GM18867 (cell line): ENCODE data around the gene NHS.
"Not testable (repeated sequence)": the region's sequence is repeated elsewhere in the genome, so short reads cannot be mapped to it uniquely, and the experiment has no call there.

Experiments used
- ATAC-seq: cut with Tn5 transposase; IDR thresholded peaks from one replicate; pipeline ENCODE4 v1.9.1; 2021; ENCODE audit warnings: mild to moderate bottlenecking, moderate library complexity; ENCODE audit not compliant: unreplicated experiment

The NHS gene

DNA sequence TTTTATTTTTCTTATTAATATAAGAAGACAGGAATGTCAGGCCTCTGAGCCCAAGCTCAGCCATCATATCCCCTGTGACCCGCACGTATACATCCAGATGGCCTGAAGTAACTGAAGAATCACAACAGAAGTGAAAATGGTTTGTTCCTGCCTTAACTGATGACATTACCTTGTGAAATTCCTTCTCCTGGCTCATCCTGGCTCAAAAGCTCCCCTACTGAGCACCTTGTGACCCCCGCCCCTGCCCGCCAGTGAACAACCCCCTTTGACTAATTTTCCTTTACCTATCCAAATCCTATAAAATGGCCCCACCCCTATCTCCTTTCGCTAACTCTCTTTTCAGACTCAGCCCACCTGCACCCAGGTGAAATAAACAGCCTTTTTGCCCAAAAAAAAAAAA is 71.3 kb downstream of the NHS start:
- not testable (repeated sequence) for ATAC-seq

DNA sequence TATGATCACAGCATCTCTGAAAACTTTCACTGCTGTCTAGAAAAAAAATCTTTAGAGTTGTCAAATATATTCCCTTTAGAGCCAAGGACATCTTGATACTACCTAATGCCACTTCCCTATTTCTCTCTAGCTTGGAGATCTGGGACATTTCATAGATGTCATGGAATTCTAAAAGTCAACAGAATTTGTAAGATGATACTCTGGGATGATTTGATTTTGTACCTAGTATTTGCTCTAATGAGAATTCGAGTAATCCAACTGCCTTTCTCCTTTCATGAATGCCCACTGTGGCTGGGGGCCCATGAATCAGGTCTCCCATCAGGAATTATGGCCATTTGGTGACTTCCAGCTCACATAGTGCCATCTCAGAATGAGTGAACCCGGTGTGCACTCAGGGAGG is 73.2 kb downstream of the NHS start:
- no peak for ATAC-seq

- ATAC-seq: no peak
Measured at GRCh38 chrX:17449866-17450265, 74.9 kb downstream of the NHS start.

DNA sequence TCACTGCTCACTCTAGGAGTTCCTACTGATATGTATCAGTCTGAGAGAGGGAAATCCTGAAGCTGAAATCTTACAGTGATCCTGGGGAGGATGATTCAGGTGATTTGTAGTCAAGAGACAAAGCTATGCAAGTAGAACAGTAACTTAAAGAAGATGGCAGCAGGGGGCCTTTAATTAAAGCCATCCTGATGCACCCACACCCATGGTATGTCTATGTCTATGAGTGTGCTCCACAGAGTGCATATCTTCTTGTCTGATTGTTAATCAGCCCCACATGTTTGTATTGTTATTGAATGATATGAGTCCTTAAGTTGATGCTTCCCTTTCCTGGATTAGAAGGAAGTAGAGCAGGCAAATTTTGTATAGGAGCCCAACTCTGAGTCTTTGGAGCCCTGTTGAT is 78.8 kb downstream of the NHS start:
- no peak for ATAC-seq

GRCh38 chrX:17456526-17456925 is 81.5 kb downstream of the NHS start:
- ATAC-seq: no peak

- no peak for ATAC-seq
Measured at GRCh38 chrX:17459008-17459611, 84.1 kb downstream of the NHS start.

DNA sequence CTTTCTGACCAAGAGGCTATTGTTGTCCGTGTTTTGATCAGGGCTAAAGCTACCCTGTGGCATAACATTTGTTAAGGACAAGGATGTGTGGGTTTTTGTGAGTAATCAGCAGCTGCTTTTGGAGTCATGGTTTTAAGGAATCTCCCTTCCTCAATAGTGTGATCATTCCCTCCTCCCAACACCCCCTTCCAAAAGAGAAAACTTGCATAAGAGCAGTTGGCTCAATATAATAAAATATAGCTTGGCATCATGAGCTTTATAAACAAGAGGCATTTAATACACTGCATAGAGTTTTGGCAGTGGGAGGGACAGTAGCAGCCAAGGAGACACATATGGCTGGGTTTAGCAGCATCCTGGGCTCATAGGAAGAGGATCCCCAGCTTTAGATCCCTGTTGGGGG is 84.7 kb downstream of the NHS start:
- ATAC-seq: no peak

- ATAC-seq: no peak
Measured at GRCh38 chrX:17462881-17463280, 87.9 kb downstream of the NHS start.

- ATAC-seq: no peak
Measured at GRCh38 chrX:17464194-17464593, 89.2 kb downstream of the NHS start.

DNA sequence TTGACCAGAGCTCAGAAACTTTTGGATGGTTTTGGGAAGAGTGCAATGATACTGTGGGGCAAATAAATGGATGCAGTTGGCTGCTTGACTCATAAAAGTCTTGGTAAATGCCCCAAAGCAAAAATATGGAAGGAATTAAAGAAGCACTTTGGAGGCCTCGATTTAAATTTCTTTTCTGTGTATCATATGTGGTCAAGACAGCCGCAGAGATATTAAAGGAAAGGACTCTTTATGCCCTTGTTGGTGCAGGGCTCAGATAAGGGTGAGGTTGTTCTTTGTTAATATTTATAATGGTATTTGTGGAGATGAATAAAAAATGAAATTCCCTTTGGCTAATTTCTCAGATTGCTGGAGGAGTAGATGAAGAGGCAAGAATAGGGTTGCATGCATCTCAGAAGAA is 90.2 kb downstream of the NHS start:
- no peak for ATAC-seq

DNA sequence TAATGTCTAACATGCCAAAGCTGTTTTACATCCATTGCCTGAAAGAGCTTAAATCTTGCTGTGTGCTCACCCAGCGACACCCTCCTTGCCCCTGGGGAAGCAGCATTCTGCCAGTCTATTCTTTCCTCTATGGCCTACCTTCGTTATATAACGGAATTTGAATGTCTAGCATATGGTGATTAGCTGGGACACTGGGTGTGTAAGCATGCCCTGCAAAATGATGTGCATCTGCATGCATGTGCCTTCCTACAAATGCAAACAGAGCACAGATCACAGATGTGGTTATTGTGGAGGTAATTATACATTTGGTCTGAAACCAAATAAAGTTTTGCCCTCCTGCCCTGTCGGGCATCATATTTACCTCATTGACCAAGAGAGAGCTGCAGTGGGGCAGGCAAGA is 90.8 kb downstream of the NHS start:
- no peak for ATAC-seq

DNA sequence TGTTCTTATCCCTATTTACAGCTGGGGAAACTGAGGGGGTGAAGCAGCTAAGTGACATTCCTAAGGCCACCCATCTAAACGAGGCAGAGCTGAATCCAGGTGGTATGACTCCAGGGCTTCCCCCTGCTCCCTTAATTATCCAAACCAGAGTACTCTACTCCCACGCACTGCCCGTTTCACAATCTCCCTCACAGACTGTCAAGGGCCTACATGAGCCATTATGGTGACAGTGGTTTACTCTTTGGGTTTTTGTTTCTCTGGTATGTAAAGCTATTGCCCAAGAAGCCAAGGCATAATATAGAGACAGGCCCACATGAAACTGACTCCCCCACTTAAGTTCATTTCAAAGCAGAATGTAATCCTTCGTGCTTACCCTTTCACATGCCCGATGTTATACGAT is 95.1 kb downstream of the NHS start:
- no peak for ATAC-seq

GRCh38 chrX:17471121-17471520 is 96.1 kb downstream of the NHS start:
- ATAC-seq: no peak

DNA sequence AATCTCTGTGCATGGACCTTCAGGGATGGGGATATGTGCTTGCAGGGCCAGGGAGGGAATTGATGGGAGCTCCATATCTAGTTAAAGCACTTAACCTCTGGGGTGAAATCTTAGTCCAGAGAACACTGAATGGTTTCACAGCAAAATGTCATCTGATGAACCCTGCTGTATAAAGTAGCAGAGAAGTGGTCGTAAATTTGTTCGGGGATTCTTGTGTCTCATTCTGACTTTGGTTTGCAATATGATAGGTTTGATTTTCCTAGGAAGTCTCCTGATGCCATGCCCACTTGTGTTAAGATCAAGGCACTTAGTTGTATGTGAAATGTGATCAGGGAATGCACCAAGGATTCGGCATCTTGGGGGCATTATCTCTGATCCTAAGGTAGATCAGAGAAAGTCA is 96.9 kb downstream of the NHS start:
- ATAC-seq: no peak

GRCh38 chrX:17472424-17472823 is 97.4 kb downstream of the NHS start:
- no peak for ATAC-seq

- no peak for ATAC-seq
Measured at GRCh38 chrX:17473021-17473420, 98.0 kb downstream of the NHS start.

DNA sequence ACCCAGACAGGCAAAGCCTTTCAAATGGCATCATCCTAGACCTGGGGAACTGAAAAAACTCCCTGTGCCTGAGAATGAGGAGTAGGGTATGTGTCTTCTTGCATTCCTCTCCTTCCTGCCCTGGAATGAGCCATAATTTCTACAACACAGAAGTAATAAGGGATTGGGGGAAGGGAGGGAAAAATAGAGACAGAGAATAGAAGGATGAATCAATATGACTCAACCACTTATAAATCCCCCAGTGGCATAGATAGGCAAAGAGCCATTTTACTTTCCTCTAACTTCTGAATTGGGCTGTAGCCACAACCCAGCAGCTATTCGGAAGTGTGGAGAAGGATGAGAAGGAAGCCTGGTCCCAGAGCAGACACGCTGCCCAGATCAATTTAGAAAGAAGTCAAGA is 99.9 kb downstream of the NHS start:
- no peak for ATAC-seq

- ATAC-seq: no peak
Measured at GRCh38 chrX:17475449-17476217, 100.6 kb downstream of the NHS start.

DNA sequence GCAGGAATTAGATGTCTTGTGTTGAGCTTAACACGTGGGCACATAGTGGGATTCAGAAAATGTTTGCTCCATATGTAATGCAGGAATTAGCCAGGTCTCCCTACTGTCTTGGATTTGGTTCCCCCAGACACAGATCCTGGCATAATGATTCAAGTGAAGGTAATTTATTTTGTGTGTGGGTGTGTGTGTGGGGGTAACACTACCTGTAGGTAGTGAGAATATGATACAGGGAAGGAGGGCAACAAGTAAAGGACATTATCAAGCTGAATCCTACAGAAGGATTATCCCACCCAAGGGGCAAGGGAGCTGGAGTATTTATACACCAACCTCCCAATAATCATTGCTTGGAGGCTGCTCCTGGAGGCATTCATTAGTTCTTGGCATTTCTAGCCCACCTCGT is 101.4 kb downstream of the NHS start:
- ATAC-seq: no peak

DNA sequence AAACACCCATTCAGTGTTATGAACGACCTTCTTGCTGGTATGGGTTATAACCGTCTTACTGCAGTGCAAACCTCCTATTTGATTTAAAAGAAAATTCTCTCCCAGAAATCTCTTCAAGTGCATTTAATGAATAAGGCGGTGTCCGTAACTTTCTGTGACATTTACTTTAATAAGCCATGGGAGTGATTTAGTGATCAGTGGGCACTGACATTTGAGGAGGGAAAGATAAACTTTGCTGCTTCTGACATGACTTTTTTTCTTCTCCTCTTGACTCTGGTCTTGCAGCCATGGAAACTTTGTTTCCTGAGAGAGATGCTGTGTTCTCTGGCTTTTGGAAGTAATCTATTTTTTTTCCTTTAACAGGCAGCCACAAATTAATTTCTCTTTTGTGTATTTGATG is 106.1 kb downstream of the NHS start:
- no peak for ATAC-seq

- no peak for ATAC-seq
Measured at GRCh38 chrX:17484592-17484991, 109.6 kb downstream of the NHS start.

- no peak for ATAC-seq
Measured at GRCh38 chrX:17485391-17485790, 110.4 kb downstream of the NHS start.

DNA sequence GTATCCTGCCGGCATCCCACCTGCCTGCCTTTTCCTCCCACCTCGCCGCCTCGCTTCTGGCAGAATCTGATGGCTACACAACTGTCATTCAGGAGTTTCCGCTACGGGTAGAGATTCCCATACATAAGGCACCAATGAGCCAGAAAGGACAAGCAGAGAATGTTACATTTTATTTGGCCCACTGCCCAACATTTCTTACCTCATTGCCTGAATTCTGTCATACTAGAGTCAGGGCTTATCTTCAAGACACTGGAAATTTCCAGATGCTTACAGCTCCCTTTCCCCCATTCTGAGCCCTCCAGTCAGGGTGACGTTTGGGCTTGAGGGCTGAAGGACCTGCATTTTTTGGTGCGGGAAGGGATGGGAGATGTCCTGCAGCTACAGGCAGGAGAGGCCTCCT is 113.0 kb downstream of the NHS start:
- ATAC-seq: no peak
